Measurements from ENCODE around the gene ATP2A2. TPM values are rescaled to one million over a fixed set of nuclear protein-coding genes. Genes with fewer than 3 reads are reported as not detected.
"Not testable (repeated sequence)": the region's sequence is repeated elsewhere in the genome, so short reads cannot be mapped to it uniquely, and the experiment has no call there.

The ATP2A2 gene
- total and polyA plus RNA-seq, 2 experiments from 2014 or later: 297 to 400 TPM

DNA sequence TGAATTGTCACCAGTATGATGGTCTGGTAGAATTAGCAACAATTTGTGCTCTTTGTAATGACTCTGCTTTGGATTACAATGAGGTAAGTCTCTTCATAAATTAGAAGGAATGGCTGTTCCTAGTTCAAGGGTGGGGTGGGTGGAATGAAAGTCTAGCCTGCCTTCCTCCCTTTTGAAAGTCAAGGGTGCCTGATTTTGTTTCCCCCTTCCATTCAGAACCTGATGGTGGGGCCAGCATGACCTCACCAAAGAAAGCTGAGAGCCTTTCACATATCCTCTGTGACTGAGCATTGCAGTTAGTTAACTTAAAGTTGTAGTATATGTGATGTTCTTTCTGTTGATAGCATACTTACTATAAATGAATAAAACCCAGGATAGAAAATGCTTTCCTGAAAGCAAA, 52.2 kb downstream of the ATP2A2 start:
- H3K4me1 ChIP-seq (ENCODE audit: low read depth): peaks cover 12% of the 10 kb centered on the region
- DNase-seq (ENCODE audit: low read depth in 1 of 2, low spot score in 1 of 2): no peak
- no peak for TF ChIP-seq CTCF (IDR thresholded peaks at IDR 0.05; ENCODE audit: low read depth, low read length)

DNA sequence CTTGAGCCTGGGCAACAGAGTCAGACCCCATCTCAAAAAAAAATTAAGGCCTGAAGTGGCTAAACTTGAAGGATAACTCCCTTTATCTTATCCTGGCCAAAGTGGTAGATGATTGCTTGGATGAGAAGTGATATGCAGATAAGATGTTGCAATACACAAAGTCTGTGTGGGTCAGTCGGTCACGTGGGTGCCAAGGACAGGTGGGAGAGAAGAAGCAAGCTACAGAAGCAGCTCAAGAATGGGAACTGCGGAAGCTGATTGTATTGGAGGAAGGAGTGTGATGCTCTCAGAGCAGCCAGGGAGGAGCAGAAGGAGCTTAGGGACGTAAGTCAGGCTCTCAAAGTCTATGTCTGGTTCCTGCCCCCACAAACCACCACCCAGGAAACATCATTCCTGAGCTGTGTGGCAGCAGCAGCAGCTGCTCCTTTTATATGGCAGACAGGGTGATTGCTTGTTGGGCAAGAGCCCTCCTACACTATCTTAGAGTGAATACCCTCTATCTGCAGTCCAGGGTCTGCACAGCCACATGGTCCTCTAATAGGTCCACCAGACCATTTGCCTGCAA, 54.5 kb downstream of the ATP2A2 start:
- TF ChIP-seq CTCF (IDR thresholded peaks at IDR 0.05; ENCODE audit: low read depth, low read length): no peak
- Histone ChIP-seq H3K9me3 (ENCODE audit: low read depth) (no peaks in the 10 kb centered on the region), H3K27ac (peak overlapping the region; percentile 55), H3K4me1 (ENCODE audit: low read depth) (peaks cover 12% of the 10 kb centered on the region), H3K4me3 (no peak overlapping the region), H3K27me3 (no peaks in the 10 kb centered on the region), H3K36me3 (peaks cover 88% of the 10 kb centered on the region)
- no peak for DNase-seq (ENCODE audit: low read depth in 1 of 2, low spot score in 1 of 2)

More for the DNA sequence above, 52.2 kb downstream of the ATP2A2 start:
- Histone ChIP-seq H3K27ac (peak overlapping the region; percentile 72), H3K4me3 (no peak overlapping the region), H3K27me3 (no peaks in the 10 kb centered on the region), H3K9me3 (ENCODE audit: low read depth) (no peaks in the 10 kb centered on the region), H3K36me3 (peaks cover 86% of the 10 kb centered on the region)

GRCh38 chr12:110337912-110338710, 57.1 kb downstream of the ATP2A2 start:
- no peak for TF ChIP-seq CTCF (IDR thresholded peaks at IDR 0.05; ENCODE audit: low read depth, low read length)
- peak overlapping the region; percentile 57 for H3K27ac ChIP-seq
- no peak overlapping the region for H3K4me3 ChIP-seq
- no peaks in the 10 kb centered on the region for H3K27me3 ChIP-seq
- H3K4me1 ChIP-seq (ENCODE audit: low read depth): peaks cover 8% of the 10 kb centered on the region
- DNase-seq (ENCODE audit: low read depth in 1 of 2, low spot score in 1 of 2): no peak
- H3K36me3 ChIP-seq: peaks cover 98% of the 10 kb centered on the region
- H3K9me3 ChIP-seq (ENCODE audit: low read depth): no peaks in the 10 kb centered on the region

- H3K27me3 ChIP-seq: no peaks in the 10 kb centered on the region
- H3K9me3 ChIP-seq (ENCODE audit: low read depth): no peaks in the 10 kb centered on the region
- no peak overlapping the region for H3K4me3 ChIP-seq
- H3K27ac ChIP-seq: peak overlapping the region; percentile 57
- DNase-seq (ENCODE audit: low read depth in 1 of 2, low spot score in 1 of 2): no peak
- H3K36me3 ChIP-seq: peaks cover 98% of the 10 kb centered on the region
- H3K4me1 ChIP-seq (ENCODE audit: low read depth): peaks cover 1% of the 10 kb centered on the region
- TF ChIP-seq CTCF (IDR thresholded peaks at IDR 0.05; ENCODE audit: low read depth, low read length): peak; percentile 11
Measured at GRCh38 chr12:110338754-110339153, 57.7 kb downstream of the ATP2A2 start.

GRCh38 chr12:110339184-110339952, 58.3 kb downstream of the ATP2A2 start:
- no peak for TF ChIP-seq CTCF (IDR thresholded peaks at IDR 0.05; ENCODE audit: low read depth, low read length)
- Histone ChIP-seq H3K36me3 (peaks cover 98% of the 10 kb centered on the region), H3K4me3 (no peak overlapping the region), H3K4me1 (ENCODE audit: low read depth) (no peaks in the 10 kb centered on the region), H3K27me3 (no peaks in the 10 kb centered on the region), H3K9me3 (ENCODE audit: low read depth) (no peaks in the 10 kb centered on the region), H3K27ac (peak overlapping the region; percentile 57)
- DNase-seq (ENCODE audit: low read depth in 1 of 2, low spot score in 1 of 2): no peak

DNA sequence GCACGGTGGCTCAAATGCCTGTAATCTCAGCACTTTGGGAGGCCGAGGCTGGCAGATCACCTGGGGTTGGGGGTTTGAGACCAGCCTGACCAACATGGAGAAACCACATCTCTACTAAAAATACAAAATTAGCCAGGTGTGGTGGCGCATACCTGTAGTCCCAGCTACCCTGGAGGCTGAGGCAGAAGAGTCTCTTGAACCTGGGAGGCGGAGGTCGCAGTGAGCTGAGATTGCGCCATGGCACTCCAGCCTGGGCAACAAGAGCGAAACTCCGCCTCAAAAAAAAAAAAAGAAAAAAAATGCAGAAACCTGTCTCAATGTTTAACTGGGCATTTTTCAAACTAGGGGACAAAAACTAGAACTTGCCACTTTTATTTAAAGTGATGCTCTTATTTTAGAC, 59.2 kb downstream of the ATP2A2 start:
- Histone ChIP-seq H3K27ac (peak overlapping the region; percentile 57), H3K36me3 (peaks cover 100% of the 10 kb centered on the region)
- not testable (repeated sequence) for H3K27me3 ChIP-seq; H3K4me3 ChIP-seq; H3K4me1 ChIP-seq (ENCODE audit: low read depth); DNase-seq (ENCODE audit: low read depth in 1 of 2, low spot score in 1 of 2); H3K9me3 ChIP-seq (ENCODE audit: low read depth)

All from cardiac muscle cell (in vitro differentiated cells and primary cell).